GM18868 (cell line): ENCODE measurements around the gene TNRC6B.
"Not testable (repeated sequence)": the region's sequence is repeated elsewhere in the genome, so short reads cannot be mapped to it uniquely, and the experiment has no call there.

Experiments
- ATAC-seq: cut with Tn5 transposase; IDR thresholded peaks from one replicate; pipeline ENCODE4 v1.9.1; 2021; ENCODE audit warnings: mild to moderate bottlenecking, moderate library complexity; ENCODE audit not compliant: unreplicated experiment

The TNRC6B gene

GRCh38 chr22:40177738-40178416 is at the start of gene TNRC6B:
TSS of gene TNRC6B (plus strand) at chr22:40177925. CDS start at chr22:40178136, 211 bp downstream.
- peak; percentile 86 for ATAC-seq

- no peak for ATAC-seq
These were observed 48.7 kb upstream of the TNRC6B start for GRCh38 chr22:40128989-40129388.

- no peak for ATAC-seq
These were observed 40.6 kb upstream of the TNRC6B start for GRCh38 chr22:40137132-40137531.

- no peak for ATAC-seq
These were observed 38.9 kb upstream of the TNRC6B start for GRCh38 chr22:40138866-40139265.

- no peak for ATAC-seq
These were observed 30.1 kb upstream of the TNRC6B start for GRCh38 chr22:40147388-40148176.

GRCh38 chr22:40153192-40153591 is 24.5 kb upstream of the TNRC6B start:
- no peak for ATAC-seq

- no peak for ATAC-seq
These were observed 24.0 kb upstream of the TNRC6B start for GRCh38 chr22:40153705-40154104.

GRCh38 chr22:40156001-40156516 is 21.7 kb upstream of the TNRC6B start:
- ATAC-seq: no peak

- not testable (repeated sequence) for ATAC-seq
These were observed 21.0 kb upstream of the TNRC6B start for GRCh38 chr22:40156682-40157081.

GRCh38 chr22:40157330-40157945 is 20.3 kb upstream of the TNRC6B start:
- no peak for ATAC-seq

- ATAC-seq: no peak
These were observed 16.5 kb upstream of the TNRC6B start for GRCh38 chr22:40161194-40161593.

- not testable (repeated sequence) for ATAC-seq
These were observed 12.2 kb upstream of the TNRC6B start for GRCh38 chr22:40165537-40165936.

GRCh38 chr22:40175611-40176244 is 2.0 kb upstream of the TNRC6B start:
- no peak for ATAC-seq

- no peak for ATAC-seq
These were observed 596 bp upstream of the TNRC6B start for GRCh38 chr22:40176921-40177737.

GRCh38 chr22:40178417-40179409 is 988 bp downstream of the TNRC6B start:
- ATAC-seq: no peak

GRCh38 chr22:40179526-40179925 is 1.8 kb downstream of the TNRC6B start:
- no peak for ATAC-seq

GRCh38 chr22:40180403-40180802 is 2.7 kb downstream of the TNRC6B start:
- no peak for ATAC-seq

- no peak for ATAC-seq
These were observed 3.6 kb downstream of the TNRC6B start for GRCh38 chr22:40181323-40181722.

GRCh38 chr22:40182231-40182835 is 4.6 kb downstream of the TNRC6B start:
- ATAC-seq: no peak
